Stimulated activated CD8-positive, alpha-beta memory T cell treated with anti-CD3 and anti-CD28 coated beads, Interleukin-12 subunit alpha, Interleukin-12 subunit beta, amount 100 ng/mL, for 24 hours (primary cell): ENCODE measurements around the gene CNTNAP5.

Experiments used
- DNase-seq: peaks from one replicate; pipeline ENCODE4 v3.0.0-alpha.2; 2020; ENCODE audit errors: extremely low read depth

CNTNAP5 gene

GRCh38 chr2:124437811-124438210, 412.7 kb downstream of the CNTNAP5 start:
- no peak for DNase-seq

- DNase-seq, result no peak
Observed at GRCh38 chr2:124450481-124450880, 425.4 kb downstream of the CNTNAP5 start.

- no peak for DNase-seq
Observed at GRCh38 chr2:124476291-124476690, 451.2 kb downstream of the CNTNAP5 start.

- DNase-seq, result no peak
Observed at GRCh38 chr2:124478761-124479160, 453.7 kb downstream of the CNTNAP5 start.

DNA sequence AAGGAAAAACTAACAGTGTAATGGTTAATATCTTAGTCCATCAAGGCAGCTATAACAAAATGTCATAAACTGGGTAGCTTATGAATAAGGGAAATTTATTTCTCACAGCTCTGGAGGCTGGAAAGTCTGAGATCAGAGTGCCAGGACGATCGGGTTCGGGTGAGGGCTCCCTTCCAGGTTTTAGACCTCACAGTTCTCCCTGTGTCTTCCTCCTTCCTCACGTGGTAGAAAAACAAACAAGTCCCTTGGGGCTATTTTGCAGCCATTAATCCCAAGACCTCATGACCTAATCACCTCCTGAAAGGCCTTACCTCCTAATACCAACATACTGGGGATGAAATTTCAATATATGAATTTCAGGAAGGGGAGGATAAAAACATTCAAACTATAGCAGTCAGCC, 455.9 kb downstream of the CNTNAP5 start:
- DNase-seq, result no peak

- DNase-seq, result no peak
Observed at GRCh38 chr2:124482044-124482443, 457.0 kb downstream of the CNTNAP5 start.

GRCh38 chr2:124482551-124482950, 457.5 kb downstream of the CNTNAP5 start:
- DNase-seq, result no peak

DNA sequence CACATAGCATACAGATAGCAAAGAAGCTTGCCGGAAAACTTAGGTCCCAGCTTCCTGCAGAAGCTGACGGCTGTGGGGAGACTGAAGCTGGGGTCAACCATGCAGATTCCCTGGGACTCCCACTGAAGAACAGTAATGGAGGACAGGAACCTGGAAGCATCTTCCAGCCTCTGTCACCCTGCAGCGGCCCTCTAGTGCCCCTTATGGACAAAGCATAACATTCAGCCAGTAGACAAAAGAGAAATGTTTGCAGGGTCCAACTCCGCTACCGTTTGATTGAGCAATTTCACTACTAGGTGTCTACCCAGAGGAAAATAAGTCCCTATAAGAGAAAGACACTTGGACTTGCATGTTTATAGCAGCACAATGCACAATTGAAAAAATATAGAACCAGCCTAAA, 460.6 kb downstream of the CNTNAP5 start:
- no peak for DNase-seq

DNA sequence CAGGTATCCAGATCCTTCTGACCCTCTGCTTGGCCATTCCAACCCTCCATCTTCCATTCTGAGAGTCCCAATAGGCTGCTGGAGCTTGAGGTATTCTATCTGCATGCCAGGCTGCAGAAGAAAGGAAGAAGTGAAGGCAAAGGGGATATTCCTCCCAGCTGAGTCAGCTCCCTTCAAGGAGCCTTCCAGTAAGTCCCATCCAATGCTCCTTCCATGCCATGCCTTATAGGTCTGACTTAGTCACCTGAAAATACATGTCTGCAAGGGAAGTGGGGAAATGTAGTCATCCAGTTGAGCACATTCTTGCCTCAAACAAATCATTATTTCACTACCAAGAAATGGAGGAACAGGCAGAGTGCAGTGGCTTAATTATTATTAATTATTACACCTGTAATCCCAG, 464.6 kb downstream of the CNTNAP5 start:
- DNase-seq, result no peak

DNA sequence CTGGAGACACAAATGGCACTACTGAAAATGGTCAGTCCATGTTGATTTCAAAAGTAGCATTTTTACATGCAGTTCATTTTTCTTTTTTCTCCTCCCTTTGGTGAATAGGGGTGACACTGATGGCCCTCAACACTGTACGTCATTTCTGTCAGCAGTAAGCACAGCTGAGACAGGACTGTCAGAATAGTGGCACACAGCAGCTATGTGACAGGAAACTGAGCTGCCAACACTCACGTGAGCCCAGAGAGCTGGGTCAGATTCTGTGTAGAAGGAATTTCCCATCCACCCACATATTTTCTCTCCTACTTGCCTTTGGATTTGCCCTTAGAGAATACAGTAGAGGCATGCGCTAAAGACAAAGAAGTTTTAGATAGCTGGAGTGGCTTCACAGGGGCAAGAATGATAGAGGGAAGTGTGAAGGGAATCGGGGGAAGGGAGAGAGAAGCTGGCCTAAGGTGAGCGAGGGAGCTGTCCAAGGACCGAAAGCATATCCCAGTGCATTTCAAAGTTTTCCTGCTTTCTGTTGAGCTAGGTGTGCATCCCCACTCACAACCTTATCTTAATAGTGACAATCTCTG, 476.6 kb downstream of the CNTNAP5 start:
- no peak for DNase-seq

DNA sequence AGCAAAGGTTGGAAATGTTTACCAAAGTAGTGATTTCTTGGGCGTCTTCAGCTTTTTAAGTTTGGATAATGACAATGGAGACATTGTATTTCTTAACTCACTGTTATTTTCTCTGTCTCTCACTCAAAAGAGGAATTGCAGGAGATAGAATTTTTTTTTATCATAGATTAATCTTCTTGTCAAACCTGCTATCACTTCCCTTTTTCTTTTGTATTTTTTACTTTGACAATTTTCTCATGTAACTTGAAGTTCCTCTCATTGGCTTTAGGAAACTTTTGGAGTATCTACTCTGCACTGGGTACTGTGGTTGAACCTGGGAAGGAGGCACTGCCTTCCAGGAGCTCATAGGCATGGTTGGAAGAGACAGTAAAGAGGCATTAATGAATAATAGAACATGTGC, 489.1 kb downstream of the CNTNAP5 start:
- no peak for DNase-seq

DNA sequence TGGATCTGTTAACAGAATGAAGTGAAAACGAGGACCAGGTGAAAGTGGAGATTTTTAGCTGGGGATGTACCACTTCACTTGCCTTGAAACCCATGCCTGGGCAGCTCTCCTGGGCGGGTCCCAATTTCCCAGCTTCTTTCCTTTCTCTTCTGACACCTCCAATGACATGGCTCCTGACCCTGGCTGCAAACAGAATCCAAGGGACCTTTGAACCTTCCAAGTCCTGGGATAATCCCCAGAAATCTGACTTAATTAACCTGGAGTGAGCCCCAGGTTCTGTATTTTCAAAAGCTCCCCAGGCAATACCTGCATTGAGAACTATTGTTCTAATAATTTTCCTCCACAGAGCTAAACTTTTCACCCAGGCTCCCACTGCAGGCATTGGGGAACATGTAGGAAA, 495.9 kb downstream of the CNTNAP5 start:
- DNase-seq, result no peak

DNA sequence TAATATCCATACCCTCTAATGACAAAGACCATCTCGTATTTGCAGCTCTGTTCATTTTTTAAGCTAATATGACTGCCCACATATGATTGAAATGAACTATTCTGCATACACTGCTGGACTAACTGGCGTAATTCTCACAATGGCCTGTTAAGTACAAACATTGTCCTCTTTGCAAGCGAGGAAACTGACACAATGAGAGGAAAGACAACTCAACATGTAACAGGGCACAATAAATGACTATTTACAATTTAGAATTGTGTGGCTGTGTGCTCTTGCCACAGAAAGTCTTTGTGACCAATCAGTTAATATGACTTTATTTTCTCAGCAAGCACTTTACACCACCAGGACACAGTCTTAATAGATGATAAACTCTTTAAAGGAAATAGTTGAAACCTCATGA, 498.0 kb downstream of the CNTNAP5 start:
- DNase-seq, result no peak

DNA sequence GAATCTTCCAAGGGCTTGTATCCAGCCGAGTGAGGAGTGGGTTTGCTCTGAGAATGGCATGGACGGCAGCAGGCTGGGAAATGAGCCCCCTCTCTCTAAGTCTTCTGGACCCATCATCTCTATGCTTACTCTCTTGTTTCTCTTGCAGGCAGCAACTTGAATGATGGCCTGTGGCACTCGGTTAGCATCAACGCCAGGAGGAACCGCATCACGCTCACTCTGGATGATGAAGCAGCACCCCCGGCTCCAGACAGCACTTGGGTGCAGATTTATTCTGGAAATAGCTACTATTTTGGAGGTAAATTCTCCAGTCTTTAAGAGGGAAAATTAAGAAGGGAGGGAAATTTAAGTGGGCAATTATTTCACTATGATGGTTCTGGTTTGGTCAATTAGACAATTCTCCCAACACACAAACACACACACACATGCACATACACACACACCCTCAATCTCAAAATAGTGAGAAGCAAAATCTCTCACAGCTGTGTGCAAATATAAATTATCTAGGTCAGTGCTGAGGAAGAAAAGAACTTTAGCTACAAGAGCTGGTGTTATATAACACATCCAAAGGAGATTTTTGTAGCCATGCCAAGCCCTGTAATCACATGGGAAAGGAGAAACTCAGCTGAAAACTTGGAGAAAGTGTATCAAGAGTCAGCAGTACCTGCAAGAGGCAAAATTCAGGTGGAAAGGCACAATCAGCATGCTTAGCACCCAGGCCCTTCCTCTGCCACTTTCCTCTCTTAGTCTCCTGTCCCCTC, 499.2 kb downstream of the CNTNAP5 start:
- DNase-seq, result no peak

DNA sequence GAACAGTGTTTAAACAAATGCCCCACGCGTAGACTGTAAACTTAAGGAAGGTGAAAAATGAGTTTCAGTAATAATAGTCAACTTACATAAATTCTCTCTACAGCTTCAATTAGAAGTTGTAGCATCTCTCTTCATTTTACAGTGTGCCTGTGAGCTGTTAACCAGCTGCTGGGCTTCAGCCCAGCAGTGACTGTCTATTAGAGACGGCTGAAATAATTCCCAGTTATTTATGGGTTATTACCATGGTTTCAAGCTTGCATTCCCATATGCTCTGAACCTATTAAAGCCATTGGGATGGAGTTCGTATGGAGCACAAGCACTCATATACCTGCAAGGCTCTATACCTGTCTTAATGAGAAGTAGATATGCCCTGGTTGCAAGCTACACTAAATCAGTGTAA, 501.1 kb downstream of the CNTNAP5 start:
- no peak for DNase-seq

DNA sequence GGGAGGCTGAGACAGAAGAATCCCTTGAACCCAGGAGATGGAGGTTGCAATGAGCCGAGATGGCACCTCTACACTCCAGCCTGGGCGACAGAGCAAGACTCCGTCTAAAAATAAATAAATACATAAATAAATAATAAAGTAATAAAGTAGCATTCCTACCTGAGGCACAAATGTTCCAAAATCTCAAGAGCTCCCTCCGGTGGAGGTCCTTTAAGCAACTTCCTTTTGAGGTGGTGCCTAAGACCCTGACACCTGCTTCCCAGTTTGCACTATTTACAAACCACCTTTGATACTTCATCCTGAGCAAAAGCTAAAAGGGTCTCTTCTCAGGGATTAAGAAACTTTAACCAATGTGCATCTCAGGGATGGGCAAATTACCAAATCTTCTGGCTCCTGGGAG, 505.1 kb downstream of the CNTNAP5 start:
- no peak for DNase-seq

DNA sequence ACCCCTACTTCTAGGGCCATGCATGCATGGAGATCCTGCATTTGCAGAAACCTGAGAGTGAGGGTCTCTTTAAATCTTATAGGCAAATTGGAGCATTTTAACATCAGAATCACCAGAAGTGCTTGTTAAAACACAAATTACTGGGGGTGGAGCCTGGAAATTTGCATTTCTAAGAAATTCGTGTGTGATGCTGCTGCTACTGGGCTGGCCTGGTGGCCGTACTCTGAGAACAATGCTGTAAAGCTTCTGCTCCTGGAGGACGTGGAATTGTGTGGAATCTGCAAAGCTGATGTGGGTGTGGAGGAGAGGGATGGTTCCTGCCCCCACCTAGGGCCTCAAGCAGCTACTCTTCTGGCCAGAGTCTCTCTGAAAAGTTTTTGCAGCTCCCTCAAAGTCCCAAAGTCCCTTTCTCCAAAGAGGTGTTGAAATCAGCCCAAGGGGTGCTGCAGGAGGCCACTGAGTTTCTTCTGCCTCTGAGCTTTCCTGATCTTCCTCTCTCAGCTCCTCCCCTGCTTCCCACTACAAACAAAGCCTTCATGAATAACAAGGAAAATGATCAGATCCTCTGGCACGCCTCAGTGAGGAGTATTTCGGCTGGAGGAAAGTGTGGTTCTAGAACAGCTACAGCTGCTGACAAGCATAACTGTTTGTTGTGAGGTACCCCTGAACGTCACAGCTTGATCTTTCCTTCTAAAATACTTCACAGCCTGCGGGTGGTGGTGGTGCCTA, 508.3 kb downstream of the CNTNAP5 start:
- no peak for DNase-seq

- DNase-seq, result no peak
Observed at GRCh38 chr2:124534028-124534427, 508.9 kb downstream of the CNTNAP5 start.

- DNase-seq, result no peak
Observed at GRCh38 chr2:124535816-124536215, 510.7 kb downstream of the CNTNAP5 start.

GRCh38 chr2:124536591-124536990, 511.5 kb downstream of the CNTNAP5 start:
- DNase-seq, result no peak

DNA sequence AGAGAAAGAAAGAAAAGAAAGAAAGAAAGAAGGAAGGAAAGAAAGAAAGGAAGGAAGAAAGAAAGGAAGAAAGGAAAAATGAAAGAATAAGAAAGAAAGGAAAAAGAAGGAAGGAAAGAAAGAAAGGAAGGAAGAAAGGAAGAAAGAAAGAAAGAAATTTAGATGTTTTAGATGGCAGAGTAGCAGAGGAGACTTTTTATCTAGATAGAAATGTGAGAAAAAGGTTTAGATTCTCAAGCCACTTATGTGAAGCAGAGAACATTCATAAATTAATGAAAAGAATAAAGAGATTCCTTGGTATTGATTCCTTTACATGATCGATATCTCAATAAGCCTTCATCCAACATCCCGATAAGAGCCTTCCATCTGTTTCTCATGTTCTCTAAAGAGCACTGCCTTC, 513.5 kb downstream of the CNTNAP5 start:
- no peak for DNase-seq

GRCh38 chr2:124540805-124541204, 515.7 kb downstream of the CNTNAP5 start:
- DNase-seq, result no peak
